ENCODE data around the gene ACKR2.

DNA sequence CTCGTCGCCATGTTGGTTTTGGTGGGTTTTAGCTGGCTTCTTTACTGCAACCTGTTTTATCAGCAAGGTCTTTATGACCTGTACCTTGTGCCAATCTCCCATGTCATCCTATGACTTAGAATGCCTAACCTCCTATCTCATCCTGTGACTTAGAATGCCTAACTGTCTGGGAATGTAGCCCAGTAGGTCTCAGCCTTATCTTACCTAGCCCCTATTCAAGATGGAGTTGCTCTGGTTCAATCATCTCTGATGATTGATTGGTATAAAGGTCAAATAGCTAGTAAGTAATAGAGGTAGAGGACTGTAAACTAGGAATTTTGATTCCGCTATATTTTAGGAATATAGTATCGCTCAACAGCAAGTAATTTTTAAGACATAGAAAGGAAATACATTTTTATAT is 1.3 kb upstream of the ACKR2 start:
- no peak for TF ChIP-seq CTCF (IDR thresholded peaks at IDR 0.05)
- TF ChIP-seq ZFX (IDR thresholded peaks at IDR 0.05; ENCODE audit: borderline replicate concordance), result no peak
